HCT116 (cell line): ENCODE measurements around the gene LHX2. TPM values are rescaled to one million over a fixed set of nuclear protein-coding genes. Genes with fewer than 3 reads are reported as not detected.

ENCODE experiments used
- ATAC-seq: fragments of 200-7000 bp; cut with Tn5 transposase; 2 replicates; pipeline ENCODE4 v1.9.1; 2020; ENCODE audit warnings: mild to moderate bottlenecking, moderate library complexity
- BruUV-seq: library from RNA; stranded (reverse); fragments of 400-500 nt; replicated peaks from 2 replicates; lab custom pipeline; 2021; lab: Mats Ljungman, UMichigan
- CTCF ChIA-PET: fragments of 300-600 bp; sonication (Branson Sonifier 250); formaldehyde crosslinking; loops from one replicate; lab custom pipeline; 2021; ENCODE audit warnings: antibody characterized with exemption; lab: Charles Lee
- POLR2A ChIA-PET: fragments of 300-600, 350-600 bp; sonication (Branson Sonifier 250); formaldehyde crosslinking; loops from one replicate; lab custom pipeline; 2021; ENCODE audit warnings: antibody characterized with exemption; lab: Charles Lee
- RAD21 ChIA-PET, 2 experiments: fragments of 300-600 bp; sonication (Branson Sonifier 250); formaldehyde crosslinking; loops; one replicate each; lab custom pipeline; 2023; ENCODE audit warnings: low total read pairs in 2 of 2; ENCODE audit not compliant: uncharacterized antibody in 2 of 2, unreplicated experiment in 2 of 2, low non-redundant PET in 1 of 2; lab: Charles Lee
- DNase-seq: peaks from one replicate; pipeline ENCODE4 v3.0.0-alpha.2; 2010; ENCODE audit warnings: low read depth, low spot score
- H2AFZ ChIP-seq: fragments of 200-600 bp; shearing (Covaris generic), sonication (generic); 2 replicates; pipeline ENCODE4 v1.6.1; 2017; ENCODE audit warnings: low read depth, mixed run types, mixed read lengths, antibody characterized with exemption, low read length; ENCODE audit not compliant: poor library complexity, severe bottlenecking
- H3K27ac ChIP-seq: 2 replicates; pipeline ENCODE4 v1.5.1; 2012; ENCODE audit warnings: low read depth, low read length
- H3K27me3 ChIP-seq: fragments of 200-600 bp; sonication (generic); 2 replicates; pipeline ENCODE4 v1.6.1; 2016; ENCODE audit warnings: mixed run types, low read length, mixed read lengths; ENCODE audit not compliant: insufficient read depth
- H3K36me3 ChIP-seq, 2 experiments: fragments of 200-500 bp in 1 of 2; fragments of 200-600 bp in 1 of 2; sonication (Bioruptor generic) in 1 of 2; sonication (generic) in 1 of 2; 2 replicates each; pipeline versions ENCODE4 v1.5.1 to v1.6.1; 2014 to 2016; ENCODE audit warnings: low read length in 2 of 2, inconsistent platforms in 1 of 2, mixed read lengths in 1 of 2, mixed run types in 1 of 2; ENCODE audit not compliant: insufficient read depth in 2 of 2, control insufficient read depth in 1 of 2
- H3K4me1 ChIP-seq, 2 experiments: fragments of 200-600 bp in 1 of 2; sonication (generic) in 1 of 2; 2 replicates each; pipeline versions ENCODE4 v1.5.1 to v1.6.1; 2012 to 2017; ENCODE audit warnings: low read length in 2 of 2, inconsistent platforms in 1 of 2, mild to moderate bottlenecking in 1 of 2, mixed read lengths in 1 of 2, mixed run types in 1 of 2, moderate library complexity in 1 of 2; ENCODE audit not compliant: insufficient read depth in 2 of 2, control insufficient read depth in 1 of 2
- H3K4me2 ChIP-seq: fragments of 200-600 bp; sonication (generic); 2 replicates; pipeline ENCODE4 v1.6.1; 2017; ENCODE audit warnings: mixed run types, low read length, mixed read lengths
- H3K4me3 ChIP-seq, 2 experiments: fragments of 200-600 bp in 1 of 2; sonication (generic) in 1 of 2; replicated peaks in 1 of 2; 2 replicates each; pipeline ENCODE4 v1.5.1; 2011 to 2016; ENCODE audit warnings: low read length in 2 of 2, control low read depth in 1 of 2, low read depth in 1 of 2, mild to moderate bottlenecking in 1 of 2, mixed read lengths in 1 of 2, mixed run types in 1 of 2
- H3K79me2 ChIP-seq: fragments of 200-600 bp; sonication (generic); 2 replicates; pipeline ENCODE4 v1.6.1; 2017; ENCODE audit warnings: mild to moderate bottlenecking, mixed run types, low read length, moderate library complexity, mixed read lengths; ENCODE audit not compliant: insufficient read depth
- H3K9ac ChIP-seq: fragments of 200-600 bp; sonication (generic); 2 replicates; pipeline ENCODE4 v1.6.1; 2016; ENCODE audit warnings: low read length, mixed read lengths
- H3K9me2 ChIP-seq: fragments of 200-600 bp; sonication (generic), shearing (Covaris generic); 2 replicates; pipeline ENCODE4 v1.6.1; 2017; ENCODE audit warnings: mixed run types, mild to moderate bottlenecking, moderate library complexity; ENCODE audit not compliant: insufficient read depth
- H3K9me3 ChIP-seq, 2 experiments: fragments of 200-500 bp in 1 of 2; fragments of 200-600 bp in 1 of 2; sonication (Bioruptor generic) in 1 of 2; sonication (generic) in 1 of 2; 2 replicates each; pipeline ENCODE4 v1.6.1; 2014 to 2017; ENCODE audit warnings: low read length in 2 of 2, mixed read lengths in 2 of 2, inconsistent platforms in 1 of 2, low read depth in 1 of 2, mild to moderate bottlenecking in 1 of 2, mixed run types in 1 of 2, moderate library complexity in 1 of 2; ENCODE audit not compliant: control insufficient read depth in 1 of 2, insufficient read depth in 1 of 2
- H4K20me1 ChIP-seq: fragments of 200-600 bp; sonication (generic), shearing (Covaris generic); 2 replicates; pipeline ENCODE4 v1.6.1; 2017; ENCODE audit warnings: mixed run types, mild to moderate bottlenecking, moderate library complexity; ENCODE audit not compliant: insufficient read depth
- ATF3 ChIP-seq: IDR thresholded peaks from 2 replicates; pipeline ENCODE4 v1.6.1; 2012
- EGR1 ChIP-seq: IDR thresholded peaks from 2 replicates; pipeline ENCODE4 v1.6.1; 2012; ENCODE audit warnings: low read depth
- ELF1 ChIP-seq: IDR thresholded peaks from 2 replicates; pipeline ENCODE4 v1.6.1; 2012; ENCODE audit warnings: low read depth, borderline replicate concordance
- EZH2phosphoT487 ChIP-seq: fragments of 200-600 bp; IDR thresholded peaks from 2 replicates; pipeline ENCODE4 v1.6.1; 2018; ENCODE audit warnings: antibody characterized with exemption, borderline replicate concordance
- JUND ChIP-seq: IDR thresholded peaks from 2 replicates; pipeline ENCODE4 v1.6.1; 2012
- RAD21 ChIP-seq: IDR thresholded peaks from 2 replicates; pipeline ENCODE4 v1.6.1; 2012; ENCODE audit warnings: low read depth, mild to moderate bottlenecking
- SRF ChIP-seq: IDR thresholded peaks from 2 replicates; pipeline ENCODE4 v1.6.1; 2012; ENCODE audit warnings: low read depth
- ZNF274 ChIP-seq: fragments of 200-500 bp; sonication (Bioruptor generic); IDR thresholded peaks from 2 replicates; pipeline ENCODE4 v1.6.1; 2014; ENCODE audit warnings: mild to moderate bottlenecking, low read depth, low read length, inconsistent platforms
- intact Hi-C: fragments of 100-400 bp; cut with micrococcal nuclease; formaldehyde crosslinking; loops from 2 replicates; pipeline ENCODE4 v1.10.0; 2022
- total RNA-seq: library from RNA; stranded (reverse); gene quantifications from one replicate; pipeline ENCODE4 v1.2.1, GENCODE V29; 2021; ENCODE audit not compliant: unreplicated experiment
- TF ChIP-seq, protein P1 (sequence below): IDR thresholded peaks from 2 replicates; pipeline ENCODE4 v1.6.1; 2012; ENCODE audit warnings: low read depth

LHX2 gene
- total RNA-seq, 1 experiment from 2014 or later = 10.2 TPM

DNA sequence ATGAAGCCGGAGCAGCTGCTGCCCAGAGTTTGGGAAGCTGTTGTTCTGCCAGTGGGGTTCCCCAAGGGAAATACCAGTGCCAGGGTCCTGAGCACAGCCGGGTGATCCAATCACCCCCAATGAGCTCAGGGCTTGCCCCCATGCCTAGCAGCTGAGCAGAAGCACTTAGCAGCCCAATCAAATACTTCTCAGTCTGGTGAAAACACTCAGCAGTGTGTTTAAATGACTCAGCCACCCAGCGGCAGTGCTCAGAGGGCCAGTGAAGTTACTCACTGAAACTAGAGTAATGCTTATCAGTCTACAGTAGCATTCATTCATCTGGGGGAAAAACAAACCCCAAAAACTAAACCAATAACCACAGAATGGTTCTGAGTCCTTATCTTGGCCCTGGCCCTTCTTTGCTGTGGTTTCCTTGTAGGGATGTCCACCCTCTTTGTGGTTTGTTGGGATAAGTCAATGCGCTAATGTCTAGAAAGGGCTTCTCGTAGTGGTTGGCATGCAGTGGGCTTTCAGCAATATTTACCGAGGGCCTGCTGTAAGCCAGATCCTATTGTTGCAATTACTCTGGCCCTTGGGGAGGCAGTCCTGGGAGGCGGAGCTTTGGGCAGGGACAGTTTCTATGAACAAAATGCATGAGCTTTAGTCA lies 43.1 kb downstream of the LHX2 start:
- Histone ChIP-seq H3K36me3 (no peaks in the 10 kb centered on the region), H3K4me2 (peak overlapping the region; percentile 21; the same call in 1 of the 2 replicates), H3K79me2 (no peaks in the 10 kb centered on the region), H3K4me3 (no peak overlapping the region), H2AFZ (peak overlapping the region; percentile 78), H3K9ac (no peak overlapping the region), H3K27me3 (no peaks in the 10 kb centered on the region), H3K9me2 (no peaks in the 10 kb centered on the region), H3K4me1 (peaks cover 0 to 7% of the 10 kb centered on the region in 2 experiments; a peak in 2 of 4 replicates), H3K9me3 (no peaks in the 10 kb centered on the region), H4K20me1 (no peaks in the 10 kb centered on the region), H3K27ac (no peak overlapping the region)
- ATAC-seq (peak; percentile 84), DNase-seq (no peak)
- RAD21 ChIA-PET = interaction anchor here in 1 of 2 experiments (0.6 kb wide), 1 partner anchor 271 kb away, joined by 3 read pairs; no protein-coding TSS in a partner anchor
- CTCF ChIA-PET = interaction anchor here (1.8 kb wide), 1 partner anchor 14 kb away, joined by 5 read pairs; no protein-coding TSS in a partner anchor
- intact Hi-C loops = no loop called here
- POLR2A ChIA-PET = no interaction called here
- BruUV-seq = no TSS peak
- no peak for TF ChIP-seq ELF1
- no peak for TF ChIP-seq SRF
- no peak; the same call in 1 of the 2 replicates for TF ChIP-seq JUND
- TF ChIP-seq EGR1 = no peak

GRCh38 chr9:124060844-124061605 lies 49.5 kb downstream of the LHX2 start:
- Histone ChIP-seq H3K9me3 (no peaks in the 10 kb centered on the region), H3K27me3 (no peaks in the 10 kb centered on the region), H2AFZ (no peak overlapping the region), H3K9me2 (no peaks in the 10 kb centered on the region), H3K36me3 (no peaks in the 10 kb centered on the region), H3K79me2 (no peaks in the 10 kb centered on the region), H3K27ac (no peak overlapping the region), H4K20me1 (no peaks in the 10 kb centered on the region), H3K9ac (no peak overlapping the region), H3K4me3 (no peak overlapping the region), H3K4me2 (no peak overlapping the region), H3K4me1 (no peaks in the 10 kb centered on the region)
- ChIA-PET CTCF (no interaction called here), POLR2A (no interaction called here), RAD21 (no interaction called here)
- BruUV-seq = no TSS peak
- intact Hi-C loops = no loop called here
- no peak for TF ChIP-seq ELF1
- no peak for TF ChIP-seq ZNF274
- TF ChIP-seq, protein P1, sequence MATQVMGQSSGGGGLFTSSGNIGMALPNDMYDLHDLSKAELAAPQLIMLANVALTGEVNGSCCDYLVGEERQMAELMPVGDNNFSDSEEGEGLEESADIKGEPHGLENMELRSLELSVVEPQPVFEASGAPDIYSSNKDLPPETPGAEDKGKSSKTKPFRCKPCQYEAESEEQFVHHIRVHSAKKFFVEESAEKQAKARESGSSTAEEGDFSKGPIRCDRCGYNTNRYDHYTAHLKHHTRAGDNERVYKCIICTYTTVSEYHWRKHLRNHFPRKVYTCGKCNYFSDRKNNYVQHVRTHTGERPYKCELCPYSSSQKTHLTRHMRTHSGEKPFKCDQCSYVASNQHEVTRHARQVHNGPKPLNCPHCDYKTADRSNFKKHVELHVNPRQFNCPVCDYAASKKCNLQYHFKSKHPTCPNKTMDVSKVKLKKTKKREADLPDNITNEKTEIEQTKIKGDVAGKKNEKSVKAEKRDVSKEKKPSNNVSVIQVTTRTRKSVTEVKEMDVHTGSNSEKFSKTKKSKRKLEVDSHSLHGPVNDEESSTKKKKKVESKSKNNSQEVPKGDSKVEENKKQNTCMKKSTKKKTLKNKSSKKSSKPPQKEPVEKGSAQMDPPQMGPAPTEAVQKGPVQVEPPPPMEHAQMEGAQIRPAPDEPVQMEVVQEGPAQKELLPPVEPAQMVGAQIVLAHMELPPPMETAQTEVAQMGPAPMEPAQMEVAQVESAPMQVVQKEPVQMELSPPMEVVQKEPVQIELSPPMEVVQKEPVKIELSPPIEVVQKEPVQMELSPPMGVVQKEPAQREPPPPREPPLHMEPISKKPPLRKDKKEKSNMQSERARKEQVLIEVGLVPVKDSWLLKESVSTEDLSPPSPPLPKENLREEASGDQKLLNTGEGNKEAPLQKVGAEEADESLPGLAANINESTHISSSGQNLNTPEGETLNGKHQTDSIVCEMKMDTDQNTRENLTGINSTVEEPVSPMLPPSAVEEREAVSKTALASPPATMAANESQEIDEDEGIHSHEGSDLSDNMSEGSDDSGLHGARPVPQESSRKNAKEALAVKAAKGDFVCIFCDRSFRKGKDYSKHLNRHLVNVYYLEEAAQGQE = no peak
- no peak for TF ChIP-seq ATF3
- no peak for TF ChIP-seq RAD21
- no peak for TF ChIP-seq EZH2phosphoT487
- ATAC-seq (no peak), DNase-seq (no peak)
